ENCODE measurements around the gene KCNAB1. TPM values are rescaled to one million over a fixed set of nuclear protein-coding genes. Genes with fewer than 3 reads are reported as not detected.
A peak's percentile ranks its signal among the peaks of the same experiment; 100 is the strongest.

The KCNAB1 gene
- total RNA-seq, 1 donor from 2014 or later = 2.0 TPM

DNA sequence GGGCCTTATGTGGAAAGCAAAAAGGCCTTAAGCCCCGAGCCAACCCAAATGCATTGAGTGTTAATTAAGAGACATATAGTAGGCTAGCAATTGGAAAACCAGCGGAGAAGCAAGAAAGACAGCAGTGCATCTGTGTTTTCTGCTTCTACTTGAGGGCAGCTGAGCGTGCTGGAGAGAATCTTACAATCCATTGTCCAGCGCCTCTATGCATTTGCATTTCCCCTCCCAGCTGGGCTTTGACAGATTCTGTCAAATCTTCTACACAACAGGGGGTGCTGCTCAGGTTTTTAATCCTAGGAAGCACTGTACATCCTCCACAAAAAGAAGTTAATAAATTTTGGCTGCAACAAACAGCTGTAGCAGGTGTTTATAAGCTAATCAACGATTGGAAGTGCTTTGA lies 410.6 kb downstream of the KCNAB1 start:
- DNase-seq (ENCODE audit: low read depth in 2 of 2) = no peak

DNA sequence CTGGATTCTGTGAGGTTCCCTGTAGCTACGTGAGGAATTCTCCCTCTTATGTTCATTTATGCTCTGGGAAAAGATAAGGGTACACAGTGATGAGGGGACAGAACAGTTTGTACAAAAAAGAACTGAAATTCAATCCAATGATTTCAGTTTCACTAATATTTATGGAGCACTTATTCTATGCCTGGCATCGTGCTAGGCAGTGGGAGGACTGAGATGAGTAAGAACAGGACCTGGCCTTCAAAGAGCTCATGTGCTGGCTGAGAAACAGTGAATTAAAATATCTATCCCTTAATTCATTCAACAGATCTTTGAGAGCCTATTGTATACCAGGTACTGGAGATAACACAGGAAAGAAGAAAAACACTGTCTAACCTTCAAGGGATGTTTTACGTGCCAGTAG lies 412.4 kb downstream of the KCNAB1 start:
- DNase-seq (ENCODE audit: low read depth in 2 of 2) = no peak

GRCh38 chr3:156533205-156533604 lies 412.8 kb downstream of the KCNAB1 start:
- no peak for DNase-seq (ENCODE audit: low read depth in 2 of 2)

DNA sequence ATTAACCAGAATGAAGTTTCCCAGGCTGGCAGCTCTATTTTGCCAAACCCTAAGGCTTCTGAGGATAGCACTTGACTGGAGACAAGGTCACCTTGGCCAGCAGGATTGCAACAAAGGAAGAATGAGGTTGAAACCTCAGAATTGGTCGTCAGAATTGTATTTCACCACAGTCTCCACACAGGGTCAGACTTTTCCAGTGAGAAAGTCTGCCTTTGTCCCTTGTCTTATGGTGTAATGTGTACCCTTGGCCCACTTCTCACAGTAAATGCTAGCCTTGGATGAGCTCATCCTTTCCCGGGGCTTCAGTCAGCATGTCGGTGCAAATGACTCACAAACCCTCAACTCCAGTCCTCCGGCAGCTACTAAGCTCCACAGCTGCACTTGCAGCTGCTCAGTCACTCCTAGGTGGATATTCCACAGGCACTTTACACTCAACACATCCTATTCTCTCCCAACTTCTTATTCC lies 414.8 kb downstream of the KCNAB1 start:
- DNase-seq (ENCODE audit: low read depth in 2 of 2) = peak; percentile 88 to 99

DNA sequence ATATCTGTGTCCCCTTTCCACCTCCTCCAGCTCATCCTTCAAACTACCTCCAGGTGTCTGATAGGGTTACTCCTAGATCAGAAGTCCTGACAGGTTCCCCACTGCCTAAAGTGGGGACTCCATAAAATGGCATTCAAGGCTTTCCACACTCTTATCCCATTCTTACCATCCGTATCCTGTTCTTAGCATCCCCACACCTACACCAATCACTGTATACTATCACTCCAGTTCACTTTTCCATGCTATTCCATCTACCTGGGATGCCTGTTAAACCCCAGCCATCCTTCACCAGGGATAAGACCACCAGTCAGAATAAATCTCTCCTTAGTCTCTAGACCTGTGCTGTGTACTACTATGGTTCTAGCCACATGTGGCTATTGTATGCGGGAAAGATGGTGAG lies 415.4 kb downstream of the KCNAB1 start:
- DNase-seq (ENCODE audit: low read depth in 2 of 2) = no peak

- no peak for DNase-seq (ENCODE audit: low read depth in 2 of 2)
These were observed 416.3 kb downstream of the KCNAB1 start for GRCh38 chr3:156536524-156537316.

DNA sequence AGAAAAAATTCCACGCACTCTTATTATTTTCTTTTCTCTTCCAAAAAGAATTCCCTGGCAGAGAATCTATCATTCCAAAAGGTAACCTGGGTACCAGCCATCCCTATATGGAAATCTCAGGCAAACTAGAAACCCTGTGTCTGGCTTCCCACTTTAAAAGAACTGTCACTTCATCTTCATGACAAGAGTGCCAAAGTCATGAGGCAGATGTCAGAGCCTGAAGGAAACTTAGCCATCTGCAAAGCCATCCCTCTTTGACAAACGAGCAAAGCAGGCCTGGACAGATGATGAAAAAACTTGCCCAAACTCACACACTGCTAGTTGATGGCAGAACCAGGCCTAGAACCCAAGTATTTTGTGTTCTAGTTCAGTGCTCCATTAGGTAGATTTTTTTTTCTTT lies 418.7 kb downstream of the KCNAB1 start:
- no peak for DNase-seq (ENCODE audit: low read depth in 2 of 2)

DNA sequence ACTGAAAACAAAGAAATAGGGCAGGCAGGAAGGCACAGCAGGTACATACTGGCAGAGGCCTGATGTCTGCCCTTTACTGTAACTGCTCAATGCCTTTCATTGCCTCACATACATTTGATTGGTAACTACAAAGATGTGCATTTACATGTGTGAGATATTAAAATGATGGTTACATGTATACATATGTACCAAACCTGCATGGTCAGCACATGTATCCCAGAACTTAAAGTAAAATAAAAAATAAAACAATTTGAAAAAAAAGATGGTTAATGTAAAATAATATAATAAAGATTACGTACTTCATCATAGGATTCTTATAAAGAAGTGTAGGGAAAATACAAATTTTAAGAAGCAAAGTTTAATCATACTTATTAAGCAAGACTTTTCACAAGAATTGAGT lies 419.4 kb downstream of the KCNAB1 start:
- DNase-seq (ENCODE audit: low read depth in 2 of 2) = no peak

GRCh38 chr3:156542101-156543042 lies 422.0 kb downstream of the KCNAB1 start:
- DNase-seq (ENCODE audit: low read depth in 2 of 2) = peak in 1 of 2 donors; percentile 25

GRCh38 chr3:156543043-156543555 lies 422.7 kb downstream of the KCNAB1 start:
- peak; percentile 30 to 85 for DNase-seq (ENCODE audit: low read depth in 2 of 2)

DNA sequence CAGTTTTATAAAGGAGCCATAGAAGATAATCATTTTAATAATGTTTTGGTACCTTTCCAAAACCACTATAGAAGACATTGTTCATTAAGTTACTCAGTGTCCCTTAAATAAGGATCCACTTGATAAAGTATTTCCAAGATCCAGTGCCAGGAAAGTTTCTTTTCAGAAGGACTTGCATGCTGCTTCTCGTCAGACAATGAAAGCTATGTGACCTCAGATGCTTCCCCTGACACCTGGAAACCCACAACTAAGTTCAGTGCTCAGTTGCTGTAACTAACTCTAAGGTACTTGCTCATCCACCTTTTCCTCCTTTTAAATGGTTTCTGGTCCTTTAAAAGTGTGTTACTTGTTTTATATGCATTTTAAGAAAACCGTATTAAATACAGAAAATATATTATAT lies 427.3 kb downstream of the KCNAB1 start:
- peak; percentile 23 to 77 for DNase-seq (ENCODE audit: low read depth in 2 of 2)

- DNase-seq (ENCODE audit: low read depth in 2 of 2) = no peak
These were observed 427.8 kb downstream of the KCNAB1 start for GRCh38 chr3:156548041-156548687.

DNA sequence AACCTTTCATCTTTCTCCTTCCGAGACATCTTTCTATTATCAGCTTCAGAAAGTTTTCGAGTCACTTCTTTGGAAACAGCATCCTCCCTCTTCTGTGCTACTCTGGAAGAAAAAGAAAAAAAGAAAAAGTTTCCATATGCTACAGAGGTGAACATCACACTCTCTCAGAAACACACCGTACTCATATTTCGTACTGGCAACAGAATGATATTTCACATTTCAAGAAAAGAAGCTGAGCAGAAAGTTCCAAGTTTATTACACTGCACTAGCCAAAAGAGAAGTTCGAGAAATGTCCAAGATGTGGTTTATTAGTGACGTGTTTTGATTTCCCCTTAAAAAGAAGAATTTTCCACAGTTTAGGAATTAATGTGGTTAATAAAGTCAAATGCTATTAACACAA lies 428.5 kb downstream of the KCNAB1 start:
- DNase-seq (ENCODE audit: low read depth in 2 of 2) = no peak

DNA sequence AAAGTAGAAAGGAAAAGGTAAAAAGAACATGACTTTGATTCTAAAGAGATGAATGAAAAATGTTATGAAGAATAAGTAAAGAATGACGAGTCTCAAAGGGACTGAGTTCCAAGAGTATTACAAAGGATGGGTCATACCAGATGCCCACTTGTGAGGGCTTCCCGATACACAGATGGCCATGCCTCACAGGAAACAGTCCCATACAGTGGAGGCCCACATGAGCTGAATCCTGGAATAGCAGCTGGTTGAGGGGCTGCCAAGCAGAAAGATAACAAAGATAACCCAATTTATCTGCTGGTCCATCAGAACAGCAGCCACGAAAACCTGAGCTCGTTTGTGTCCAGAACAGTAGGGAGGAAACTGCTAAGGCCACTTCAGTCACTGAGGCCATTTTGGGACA lies 430.9 kb downstream of the KCNAB1 start:
- DNase-seq (ENCODE audit: low read depth in 2 of 2) = peak; percentile 23 to 74

GRCh38 chr3:156551746-156552145 lies 431.4 kb downstream of the KCNAB1 start:
- peak in 1 of 2 donors; percentile 77 for DNase-seq (ENCODE audit: low read depth in 2 of 2)

GRCh38 chr3:156552973-156553372 lies 432.6 kb downstream of the KCNAB1 start:
- no peak for DNase-seq (ENCODE audit: low read depth in 2 of 2)

DNA sequence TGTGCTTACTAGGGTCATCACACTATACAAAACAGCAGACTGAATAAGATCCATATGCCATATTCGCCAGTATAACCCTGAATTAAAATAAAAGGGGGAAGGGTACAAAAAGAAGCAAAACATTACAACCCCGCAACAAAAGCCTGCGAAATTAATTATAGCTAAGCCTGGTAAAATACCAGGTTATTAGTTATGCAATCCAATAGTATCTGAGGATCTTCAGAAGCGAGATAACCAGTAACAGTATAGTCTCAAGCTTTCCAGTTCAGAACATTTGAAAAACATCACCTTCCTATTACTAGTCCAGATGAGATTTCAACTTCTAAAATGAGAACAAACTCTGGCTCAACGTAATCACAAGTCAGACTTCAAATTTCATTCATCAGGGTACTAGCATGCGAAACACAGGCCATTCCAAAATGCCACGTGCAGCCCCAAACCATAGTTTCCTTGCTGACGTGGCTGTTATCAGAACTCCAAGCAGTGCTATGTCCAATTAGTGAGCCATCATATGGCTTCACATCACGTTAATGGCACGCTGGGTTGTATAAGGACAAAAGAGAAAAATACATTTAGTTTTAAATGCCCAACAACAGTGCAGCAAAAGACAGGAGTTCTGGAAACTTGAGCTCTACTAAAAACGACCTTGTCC lies 433.5 kb downstream of the KCNAB1 start:
- DNase-seq (ENCODE audit: low read depth in 2 of 2) = peak; percentile 62 to 65

- no peak for DNase-seq (ENCODE audit: low read depth in 2 of 2)
These were observed 434.1 kb downstream of the KCNAB1 start for GRCh38 chr3:156554515-156554841.

GRCh38 chr3:156554842-156555687 lies 434.7 kb downstream of the KCNAB1 start, which contains the start of gene SSR3:
Gene SSR3 (minus strand): TSS chr3:156555117. CDS start chr3:156555089, 28 bp downstream.
- peak; percentile 100 for DNase-seq (ENCODE audit: low read depth in 2 of 2)

GRCh38 chr3:156558389-156558788 lies 438.0 kb downstream of the KCNAB1 start:
- no peak for DNase-seq (ENCODE audit: low read depth in 2 of 2)

Data from lung microvascular endothelial cell (primary cell).